Cerebellar cortex (tissue), 1 donor: Measurements from ENCODE around the gene UNC93A.
"Not testable (repeated sequence)": the region's sequence is repeated elsewhere in the genome, so short reads cannot be mapped to it uniquely, and the experiment has no call there.

Experiments used
- DNase-seq: peaks from one replicate; pipeline ENCODE4 v3.0.0-alpha.2; 2015; ENCODE audit warnings: low spot score

The UNC93A gene

DNA sequence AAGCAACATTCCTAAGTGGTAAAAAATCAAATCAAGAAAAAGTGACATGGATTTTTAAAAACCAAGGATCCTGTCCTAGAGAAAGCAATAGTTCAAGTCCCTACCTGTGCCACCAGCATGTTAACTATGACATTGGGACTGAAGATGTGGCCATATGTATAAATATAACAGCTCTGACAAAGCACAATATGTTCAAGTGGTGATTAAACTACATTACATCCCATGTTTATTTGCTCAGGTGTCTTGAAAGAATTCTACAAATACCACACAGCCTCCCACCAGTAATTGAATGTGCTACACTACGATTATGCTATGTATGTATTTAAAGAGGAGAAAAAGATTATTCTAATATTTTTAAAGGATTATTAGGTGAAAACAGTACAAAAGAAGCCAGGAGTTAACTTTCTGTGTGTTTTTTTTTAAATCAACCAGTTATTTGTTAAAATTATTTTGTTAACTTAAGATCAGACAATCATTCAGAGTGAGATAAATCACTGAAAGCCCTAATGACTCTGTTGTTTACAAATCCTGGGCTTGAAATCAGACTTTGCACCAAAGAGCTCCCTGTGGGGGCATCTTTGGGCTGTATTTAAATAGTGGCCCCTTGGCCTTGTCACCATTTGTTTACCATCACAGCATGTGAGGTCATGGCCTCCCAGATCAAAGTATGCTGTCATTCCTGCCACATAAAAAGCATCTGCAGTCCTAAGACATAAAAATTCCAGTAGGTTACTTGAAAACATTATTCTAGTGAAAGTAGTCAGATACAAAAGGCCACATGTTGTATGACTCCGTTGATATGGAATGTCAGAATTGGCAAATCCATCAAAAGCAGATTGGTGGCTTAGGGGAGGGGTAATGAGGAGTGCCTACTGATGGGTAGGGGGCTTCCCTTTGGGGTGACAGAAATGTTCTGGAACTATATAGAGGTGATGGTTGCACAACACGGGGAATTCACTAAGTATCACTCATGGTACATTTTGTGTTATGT, 50.8 kb downstream of the UNC93A start:
- DNase-seq = no peak

DNA sequence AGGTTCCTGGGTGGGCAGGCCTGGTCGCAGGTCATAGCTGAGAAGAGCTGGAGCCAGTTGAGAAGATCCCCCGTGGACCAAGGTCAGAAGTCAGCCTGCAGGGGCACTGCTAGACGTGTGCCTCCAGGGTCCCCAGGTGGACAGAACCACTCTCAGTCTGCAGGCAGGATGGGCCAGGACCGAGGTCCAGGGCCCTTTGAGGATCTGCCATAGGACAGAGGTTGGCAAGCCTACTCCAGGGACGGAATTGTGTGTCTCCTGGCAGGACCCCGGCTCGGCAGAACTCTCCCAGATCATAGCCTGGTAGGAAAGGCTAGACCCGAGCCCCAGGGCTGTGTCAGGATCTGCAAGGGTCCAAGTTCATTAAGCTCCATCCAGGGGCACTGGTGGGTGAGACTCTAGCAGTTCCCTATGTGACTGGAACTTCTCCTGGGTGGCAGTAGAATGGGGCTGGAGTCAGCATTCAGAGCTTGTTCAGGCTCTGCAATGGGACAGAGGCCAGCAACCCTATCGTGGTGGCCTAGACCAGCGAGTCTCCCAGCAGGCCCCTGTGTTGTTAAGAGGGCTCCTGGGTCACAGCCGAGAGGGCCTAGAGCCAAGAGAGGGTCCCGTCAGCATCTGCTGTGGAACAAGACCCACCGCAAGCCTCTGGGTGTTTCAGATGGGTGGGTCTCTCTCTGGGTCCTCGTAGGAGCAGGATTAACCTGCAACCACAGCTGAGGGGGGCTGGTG, 51.9 kb downstream of the UNC93A start:
- no peak for DNase-seq

GRCh38 chr6:167345348-167345747, 54.2 kb downstream of the UNC93A start:
- no peak for DNase-seq

- no peak for DNase-seq
These were observed 54.8 kb downstream of the UNC93A start for GRCh38 chr6:167345960-167346359.

GRCh38 chr6:167347226-167347625, 56.1 kb downstream of the UNC93A start:
- no peak for DNase-seq

GRCh38 chr6:167349631-167350274, 58.6 kb downstream of the UNC93A start:
- no peak for DNase-seq

DNA sequence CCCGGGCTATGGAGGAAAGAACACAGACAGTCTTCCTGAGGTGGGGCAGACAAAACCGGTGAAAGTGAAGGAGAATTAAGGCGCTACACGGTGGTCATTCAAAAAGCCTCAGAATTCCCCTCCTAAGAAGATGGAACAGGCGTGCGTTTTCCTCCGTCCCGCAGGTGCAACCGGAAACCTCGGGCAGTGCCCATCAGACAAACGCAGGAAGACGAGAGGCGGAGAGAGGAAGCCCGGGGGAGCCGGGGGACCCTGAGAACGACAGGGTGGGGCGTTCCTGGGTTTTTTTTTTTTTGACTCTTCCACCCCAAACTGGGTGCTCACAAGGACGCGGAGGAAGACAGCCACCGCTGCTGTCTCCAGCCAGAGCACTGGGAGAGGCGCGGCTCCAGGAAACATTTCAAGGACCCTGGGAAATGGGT, 59.2 kb downstream of the UNC93A start:
- DNase-seq = no peak

DNA sequence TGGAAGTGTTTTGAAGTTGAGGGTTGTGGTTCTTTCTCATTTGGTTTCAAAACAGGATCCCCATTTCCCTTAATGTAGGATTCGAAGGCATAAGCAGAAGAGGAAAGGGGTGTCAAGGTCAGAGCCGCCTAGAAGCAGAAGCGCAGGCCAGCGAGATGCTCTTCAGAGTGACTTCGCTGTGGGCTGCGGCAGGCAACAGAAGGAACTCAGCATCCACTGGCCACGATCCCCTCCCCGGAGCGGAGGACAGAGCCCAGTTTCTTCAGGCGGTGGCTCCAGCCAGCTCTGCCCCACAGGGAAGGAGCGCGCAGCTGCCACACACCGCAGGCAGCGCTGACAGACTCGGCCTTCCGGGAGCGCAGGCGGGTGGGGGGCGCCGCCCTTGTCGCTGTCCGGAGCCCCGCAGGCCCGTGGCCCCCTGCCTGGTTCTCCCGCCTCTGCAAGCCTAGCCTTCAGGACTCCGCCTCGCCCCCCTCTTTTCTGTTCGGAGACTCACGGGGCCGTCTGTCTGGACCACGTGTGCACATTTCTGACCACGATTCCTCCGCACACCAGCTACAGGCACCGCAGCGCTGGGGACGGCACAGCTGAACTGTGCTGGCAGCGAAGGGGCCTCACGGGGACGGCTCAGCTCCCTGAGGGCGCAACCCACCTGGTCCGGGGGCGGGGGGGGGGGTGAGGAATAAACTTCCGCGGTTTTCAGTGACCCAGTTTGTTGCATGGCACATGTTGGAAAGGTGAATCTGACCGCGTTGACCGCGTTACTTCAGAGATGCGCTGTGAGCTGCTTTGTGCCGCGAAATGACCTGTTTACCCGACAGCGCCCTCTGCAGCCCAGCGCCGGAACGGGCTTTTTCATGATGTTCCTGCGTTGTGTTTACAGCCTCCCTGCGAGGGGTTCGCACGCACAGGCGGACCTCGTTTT, 59.9 kb downstream of the UNC93A start:
- peak; percentile 69 for DNase-seq

DNA sequence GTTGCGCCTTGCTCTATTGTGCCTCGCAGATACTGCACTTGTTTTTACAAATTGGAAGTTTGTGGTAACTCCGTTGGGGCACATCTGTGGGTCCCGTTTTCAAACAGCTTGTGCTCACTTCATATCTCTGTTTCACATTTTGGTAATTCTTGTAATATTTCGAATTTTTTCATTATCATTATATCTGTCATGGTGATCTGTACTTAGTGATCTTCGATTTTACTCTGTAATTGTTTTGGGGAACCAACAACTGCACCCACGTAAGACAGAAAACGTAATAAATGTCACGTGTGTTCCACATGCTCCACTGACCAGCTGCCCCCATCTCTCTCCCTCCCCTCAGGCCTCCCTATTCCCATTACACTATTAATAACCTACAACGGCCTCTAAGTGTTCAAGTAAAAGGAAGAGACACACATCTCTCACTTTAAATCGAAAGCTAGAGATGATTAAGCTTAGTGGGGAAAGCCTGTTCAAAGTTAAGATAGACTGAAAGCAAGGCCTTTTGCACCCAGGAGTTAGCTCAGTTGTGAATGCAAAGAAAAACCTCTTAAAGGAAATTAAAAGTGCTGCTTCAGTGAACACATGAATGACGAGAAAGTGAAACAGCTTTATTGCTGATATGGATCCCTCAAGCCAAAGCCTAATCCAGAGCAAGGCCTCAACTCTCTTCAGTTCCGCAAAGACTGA, 60.7 kb downstream of the UNC93A start:
- no peak for DNase-seq

- no peak for DNase-seq
These were observed 65.8 kb downstream of the UNC93A start for GRCh38 chr6:167356874-167357273.

DNA sequence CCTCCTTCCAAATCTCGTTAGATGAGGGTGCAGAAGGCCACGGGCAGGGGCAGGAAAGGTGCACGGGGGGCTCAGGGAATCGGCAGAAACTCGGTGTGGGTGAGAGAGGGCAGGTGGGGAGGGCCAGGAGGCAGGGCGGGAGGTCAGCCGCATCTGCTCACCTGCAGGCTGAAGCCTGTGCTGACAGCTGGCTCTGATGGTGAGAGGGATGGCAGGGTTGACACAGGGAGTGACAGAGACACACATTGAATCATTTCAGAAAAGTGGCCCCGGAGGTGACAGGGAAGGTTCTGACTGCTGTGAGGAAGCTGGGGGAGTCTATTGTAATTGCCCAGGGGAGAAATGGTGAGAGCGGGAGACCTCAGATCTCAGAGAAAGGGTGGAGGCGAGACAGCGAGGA, 67.3 kb downstream of the UNC93A start:
- DNase-seq = not testable (repeated sequence)

DNA sequence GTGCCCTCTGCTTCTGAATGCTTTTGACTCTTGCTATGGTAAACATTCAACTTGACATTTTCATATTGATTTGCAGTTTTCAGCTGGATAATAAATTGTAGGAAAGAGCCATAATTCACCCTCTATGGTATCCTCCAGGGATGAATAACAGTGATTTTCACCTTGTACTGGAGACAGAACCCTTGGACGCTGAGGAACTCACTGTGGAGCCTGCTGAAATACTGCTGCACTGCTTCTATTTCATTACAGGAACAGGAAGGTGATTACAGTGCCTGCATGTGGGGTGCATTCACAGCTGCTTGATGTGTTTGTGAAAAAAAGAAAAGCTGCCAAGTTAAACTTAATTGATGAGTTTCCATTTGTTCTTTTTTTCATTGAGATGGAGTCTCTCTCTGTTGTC, 70.1 kb downstream of the UNC93A start:
- not testable (repeated sequence) for DNase-seq
